WTC11 (cell line): ENCODE results near the gene PEAK1. TPM values are rescaled to one million over a fixed set of nuclear protein-coding genes. Genes with fewer than 3 reads are reported as not detected.

ENCODE experiments used
- ATAC-seq: fragments of 200-7000 bp; cut with Tn5 transposase; 2 replicates; pipeline ENCODE4 v1.10.0; 2021; ENCODE audit warnings: mild to moderate bottlenecking, moderate library complexity
- CTCF ChIA-PET: fragments of 300-600 bp; sonication (Branson Sonifier 250); formaldehyde crosslinking; loops from one replicate; lab custom pipeline; 2021; ENCODE audit warnings: antibody characterized with exemption; lab: Charles Lee
- POLR2A ChIA-PET: fragments of 350-600 bp; sonication (Branson Sonifier 250); formaldehyde crosslinking; loops from one replicate; lab custom pipeline; 2021; ENCODE audit warnings: antibody characterized with exemption; lab: Charles Lee
- DNase-seq: peaks from one replicate; pipeline ENCODE4 v3.0.0; 2021; ENCODE audit warnings: low spot score
- H3K27ac Mint-ChIP-seq: 2 replicates; pipeline ENCODE4 v1.8.0; 2021; ENCODE audit warnings: mixed read lengths
- H3K27me3 Mint-ChIP-seq: 2 replicates; pipeline ENCODE4 v1.8.0; 2021; ENCODE audit warnings: low read depth, mild to moderate bottlenecking, moderate library complexity, mixed read lengths
- H3K36me3 Mint-ChIP-seq: 2 replicates; pipeline ENCODE4 v1.8.0; 2021; ENCODE audit warnings: mixed read lengths
- H3K4me1 Mint-ChIP-seq: 2 replicates; pipeline ENCODE4 v1.8.0; 2022; ENCODE audit warnings: mixed read lengths
- H3K4me3 Mint-ChIP-seq: 2 replicates; pipeline ENCODE4 v1.8.0; 2021; ENCODE audit warnings: mild to moderate bottlenecking, moderate library complexity, mixed read lengths
- H3K9me3 Mint-ChIP-seq: 2 replicates; pipeline ENCODE4 v1.8.0; 2021; ENCODE audit warnings: mixed read lengths
- ATF1 ChIP-seq: sonication (generic); formaldehyde crosslinking; IDR thresholded peaks from 2 replicates; pipeline ENCODE4 v1.8.1; 2023; ENCODE audit warnings: mild to moderate bottlenecking, moderate library complexity, missing genetic modification reagents
- ATF3 ChIP-seq: sonication (generic); formaldehyde crosslinking; conservative IDR thresholded peaks from 2 replicates; pipeline ENCODE4 v1.8.1; 2022; ENCODE audit warnings: mild to moderate bottlenecking, missing genetic modification reagents
- CREB1 ChIP-seq: sonication (generic); formaldehyde crosslinking; IDR thresholded peaks from 2 replicates; pipeline ENCODE4 v1.8.0; 2023; ENCODE audit warnings: mild to moderate bottlenecking, missing genetic modification reagents
- CTCF ChIP-seq: fragments of 200-600 bp; IDR thresholded peaks from 2 replicates; pipeline ENCODE4 v1.8.0; 2022; ENCODE audit warnings: antibody characterized with exemption
- EMX1 ChIP-seq: fragments of 250-450 bp; sonication (Bioruptor Pico); IDR thresholded peaks from 2 replicates; pipeline ENCODE4 v1.8.0; 2021; ENCODE audit warnings: mild to moderate bottlenecking
- JAZF1 ChIP-seq: fragments of 250-450 bp; sonication (Bioruptor Pico); IDR thresholded peaks from 2 replicates; pipeline ENCODE4 v1.9.0; 2021; ENCODE audit warnings: moderate library complexity, mild to moderate bottlenecking, inconsistent platforms
- NFATC4 ChIP-seq: fragments of 250-450 bp; sonication (Bioruptor Pico); IDR thresholded peaks from 2 replicates; pipeline ENCODE4 v1.9.0; 2021; ENCODE audit warnings: mild to moderate bottlenecking
- OVOL2 ChIP-seq: fragments of 250-450 bp; sonication (Bioruptor Pico); IDR thresholded peaks from 2 replicates; pipeline ENCODE4 v1.9.0; 2021; ENCODE audit warnings: mild to moderate bottlenecking, borderline replicate concordance
- TEAD1 ChIP-seq: sonication (generic); formaldehyde crosslinking; IDR thresholded peaks from 2 replicates; pipeline ENCODE4 v1.8.0; 2022; ENCODE audit warnings: mild to moderate bottlenecking, missing genetic modification reagents
- USF2 ChIP-seq: sonication (generic); formaldehyde crosslinking; IDR thresholded peaks from 2 replicates; pipeline ENCODE4 v1.8.1; 2023; ENCODE audit warnings: mild to moderate bottlenecking, missing genetic modification reagents, moderate library complexity
- ZNF232 ChIP-seq: sonication (generic); formaldehyde crosslinking; IDR thresholded peaks from 2 replicates; pipeline ENCODE4 v1.8.0; 2022; ENCODE audit warnings: mild to moderate bottlenecking, missing genetic modification reagents
- ZNF416 ChIP-seq: fragments of 250-450 bp; sonication (Bioruptor Pico); IDR thresholded peaks from 2 replicates; pipeline ENCODE4 v1.9.0; 2021; ENCODE audit warnings: mild to moderate bottlenecking, inconsistent platforms
- total RNA-seq: library from RNA; stranded (reverse); gene quantifications from 3 replicates; pipeline ENCODE4 v1.2.3, GENCODE V29; 2021
- TF ChIP-seq, protein P1 (sequence below): fragments of 250-450 bp; sonication (Bioruptor Pico); IDR thresholded peaks from 2 replicates; pipeline ENCODE4 v1.9.0; 2021; ENCODE audit warnings: mild to moderate bottlenecking
- TF ChIP-seq, protein P2 (sequence below): sonication (generic); formaldehyde crosslinking; IDR thresholded peaks from 2 replicates; pipeline ENCODE4 v1.8.0; 2023; ENCODE audit warnings: missing genetic modification reagents, mild to moderate bottlenecking, borderline replicate concordance

The PEAK1 gene
- total RNA-seq, 1 experiment from 2014 or later = 49.0 TPM

- DNase-seq (no peak), ATAC-seq (no peak)
- Mint-ChIP-seq H3K4me1 (peaks cover 27% of the 10 kb centered on the region), H3K27ac (no peak overlapping the region), H3K27me3 (no peaks in the 10 kb centered on the region), H3K36me3 (peaks cover 2% of the 10 kb centered on the region; the same call in 1 of the 2 replicates), H3K9me3 (no peaks in the 10 kb centered on the region), H3K4me3 (no peak overlapping the region)
- ChIA-PET CTCF (interaction anchor here (0.8 kb wide), 1 partner anchor 373 kb away, joined by 3 read pairs; no protein-coding TSS in a partner anchor), POLR2A (no interaction called here)
- TF ChIP-seq ATF1 = no peak
- TF ChIP-seq OVOL2 (CRISPR knock-in tag) = no peak
- no peak for TF ChIP-seq CREB1 (CRISPR knock-in tag)
- TF ChIP-seq ATF3 (CRISPR knock-in tag) = no peak
- TF ChIP-seq EMX1 (CRISPR knock-in tag) = no peak
- TF ChIP-seq, protein P1, sequence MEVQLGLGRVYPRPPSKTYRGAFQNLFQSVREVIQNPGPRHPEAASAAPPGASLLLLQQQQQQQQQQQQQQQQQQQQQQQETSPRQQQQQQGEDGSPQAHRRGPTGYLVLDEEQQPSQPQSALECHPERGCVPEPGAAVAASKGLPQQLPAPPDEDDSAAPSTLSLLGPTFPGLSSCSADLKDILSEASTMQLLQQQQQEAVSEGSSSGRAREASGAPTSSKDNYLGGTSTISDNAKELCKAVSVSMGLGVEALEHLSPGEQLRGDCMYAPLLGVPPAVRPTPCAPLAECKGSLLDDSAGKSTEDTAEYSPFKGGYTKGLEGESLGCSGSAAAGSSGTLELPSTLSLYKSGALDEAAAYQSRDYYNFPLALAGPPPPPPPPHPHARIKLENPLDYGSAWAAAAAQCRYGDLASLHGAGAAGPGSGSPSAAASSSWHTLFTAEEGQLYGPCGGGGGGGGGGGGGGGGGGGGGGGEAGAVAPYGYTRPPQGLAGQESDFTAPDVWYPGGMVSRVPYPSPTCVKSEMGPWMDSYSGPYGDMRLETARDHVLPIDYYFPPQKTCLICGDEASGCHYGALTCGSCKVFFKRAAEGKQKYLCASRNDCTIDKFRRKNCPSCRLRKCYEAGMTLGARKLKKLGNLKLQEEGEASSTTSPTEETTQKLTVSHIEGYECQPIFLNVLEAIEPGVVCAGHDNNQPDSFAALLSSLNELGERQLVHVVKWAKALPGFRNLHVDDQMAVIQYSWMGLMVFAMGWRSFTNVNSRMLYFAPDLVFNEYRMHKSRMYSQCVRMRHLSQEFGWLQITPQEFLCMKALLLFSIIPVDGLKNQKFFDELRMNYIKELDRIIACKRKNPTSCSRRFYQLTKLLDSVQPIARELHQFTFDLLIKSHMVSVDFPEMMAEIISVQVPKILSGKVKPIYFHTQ (CRISPR knock-in tag) = no peak
- no peak for TF ChIP-seq ZNF232 (CRISPR knock-in tag)
- TF ChIP-seq, protein P2, sequence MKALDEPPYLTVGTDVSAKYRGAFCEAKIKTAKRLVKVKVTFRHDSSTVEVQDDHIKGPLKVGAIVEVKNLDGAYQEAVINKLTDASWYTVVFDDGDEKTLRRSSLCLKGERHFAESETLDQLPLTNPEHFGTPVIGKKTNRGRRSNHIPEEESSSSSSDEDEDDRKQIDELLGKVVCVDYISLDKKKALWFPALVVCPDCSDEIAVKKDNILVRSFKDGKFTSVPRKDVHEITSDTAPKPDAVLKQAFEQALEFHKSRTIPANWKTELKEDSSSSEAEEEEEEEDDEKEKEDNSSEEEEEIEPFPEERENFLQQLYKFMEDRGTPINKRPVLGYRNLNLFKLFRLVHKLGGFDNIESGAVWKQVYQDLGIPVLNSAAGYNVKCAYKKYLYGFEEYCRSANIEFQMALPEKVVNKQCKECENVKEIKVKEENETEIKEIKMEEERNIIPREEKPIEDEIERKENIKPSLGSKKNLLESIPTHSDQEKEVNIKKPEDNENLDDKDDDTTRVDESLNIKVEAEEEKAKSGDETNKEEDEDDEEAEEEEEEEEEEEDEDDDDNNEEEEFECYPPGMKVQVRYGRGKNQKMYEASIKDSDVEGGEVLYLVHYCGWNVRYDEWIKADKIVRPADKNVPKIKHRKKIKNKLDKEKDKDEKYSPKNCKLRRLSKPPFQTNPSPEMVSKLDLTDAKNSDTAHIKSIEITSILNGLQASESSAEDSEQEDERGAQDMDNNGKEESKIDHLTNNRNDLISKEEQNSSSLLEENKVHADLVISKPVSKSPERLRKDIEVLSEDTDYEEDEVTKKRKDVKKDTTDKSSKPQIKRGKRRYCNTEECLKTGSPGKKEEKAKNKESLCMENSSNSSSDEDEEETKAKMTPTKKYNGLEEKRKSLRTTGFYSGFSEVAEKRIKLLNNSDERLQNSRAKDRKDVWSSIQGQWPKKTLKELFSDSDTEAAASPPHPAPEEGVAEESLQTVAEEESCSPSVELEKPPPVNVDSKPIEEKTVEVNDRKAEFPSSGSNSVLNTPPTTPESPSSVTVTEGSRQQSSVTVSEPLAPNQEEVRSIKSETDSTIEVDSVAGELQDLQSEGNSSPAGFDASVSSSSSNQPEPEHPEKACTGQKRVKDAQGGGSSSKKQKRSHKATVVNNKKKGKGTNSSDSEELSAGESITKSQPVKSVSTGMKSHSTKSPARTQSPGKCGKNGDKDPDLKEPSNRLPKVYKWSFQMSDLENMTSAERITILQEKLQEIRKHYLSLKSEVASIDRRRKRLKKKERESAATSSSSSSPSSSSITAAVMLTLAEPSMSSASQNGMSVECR (CRISPR knock-in tag) = no peak
- no peak for TF ChIP-seq ZNF416 (CRISPR knock-in tag)
- TF ChIP-seq JAZF1 (CRISPR knock-in tag) = no peak
- TF ChIP-seq NFATC4 = no peak
Observed at GRCh38 chr15:77123854-77124253, 296.1 kb downstream of the PEAK1 start.

DNA sequence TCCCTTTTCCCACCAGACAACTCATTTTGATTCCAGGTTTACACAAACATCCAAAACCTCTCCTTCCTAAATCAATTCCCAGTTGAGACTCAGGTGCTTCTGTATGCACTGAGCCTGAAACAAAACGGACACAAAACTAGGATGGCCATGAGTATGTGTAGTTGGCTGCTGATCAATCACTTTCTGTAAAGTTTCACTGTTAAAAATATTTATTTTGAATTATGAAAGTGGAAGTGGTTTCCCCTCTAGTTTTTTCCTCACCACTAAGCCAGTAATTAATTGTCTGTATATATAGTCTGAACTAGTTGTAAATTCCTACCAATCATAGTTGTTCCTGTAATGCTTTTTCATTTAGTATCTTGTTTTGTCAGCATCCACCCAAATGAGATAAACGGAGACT is 297.3 kb downstream of the PEAK1 start:
- no peak overlapping the region for H3K4me3 Mint-ChIP-seq
- no peak for ATAC-seq
- H3K36me3 Mint-ChIP-seq = peaks cover 2% of the 10 kb centered on the region; the same call in 1 of the 2 replicates
- H3K27me3 Mint-ChIP-seq = no peaks in the 10 kb centered on the region
- CTCF ChIA-PET = interaction anchor here (1.0 to 5.8 kb wide), 3 partner anchors 64 to 420 kb away, joined by 3 to 93 read pairs (median 49); no protein-coding TSS in a partner anchor
- DNase-seq = no peak
- no peak for TF ChIP-seq USF2
- TF ChIP-seq ZNF416 (CRISPR knock-in tag) = no peak
- no peak for TF ChIP-seq TEAD1 (CRISPR knock-in tag)
- TF ChIP-seq CTCF = no peak
- H3K4me1 Mint-ChIP-seq = peaks cover 28% of the 10 kb centered on the region
- no peak overlapping the region for H3K27ac Mint-ChIP-seq
- POLR2A ChIA-PET = no interaction called here
- no peaks in the 10 kb centered on the region for H3K9me3 Mint-ChIP-seq
